Measurements from ENCODE around the gene SPATC1L.
A peak's percentile ranks its signal among the peaks of the same experiment; 100 is the strongest.
"Not testable (repeated sequence)": the region's sequence is repeated elsewhere in the genome, so short reads cannot be mapped to it uniquely, and the experiment has no call there.

SPATC1L gene

DNA sequence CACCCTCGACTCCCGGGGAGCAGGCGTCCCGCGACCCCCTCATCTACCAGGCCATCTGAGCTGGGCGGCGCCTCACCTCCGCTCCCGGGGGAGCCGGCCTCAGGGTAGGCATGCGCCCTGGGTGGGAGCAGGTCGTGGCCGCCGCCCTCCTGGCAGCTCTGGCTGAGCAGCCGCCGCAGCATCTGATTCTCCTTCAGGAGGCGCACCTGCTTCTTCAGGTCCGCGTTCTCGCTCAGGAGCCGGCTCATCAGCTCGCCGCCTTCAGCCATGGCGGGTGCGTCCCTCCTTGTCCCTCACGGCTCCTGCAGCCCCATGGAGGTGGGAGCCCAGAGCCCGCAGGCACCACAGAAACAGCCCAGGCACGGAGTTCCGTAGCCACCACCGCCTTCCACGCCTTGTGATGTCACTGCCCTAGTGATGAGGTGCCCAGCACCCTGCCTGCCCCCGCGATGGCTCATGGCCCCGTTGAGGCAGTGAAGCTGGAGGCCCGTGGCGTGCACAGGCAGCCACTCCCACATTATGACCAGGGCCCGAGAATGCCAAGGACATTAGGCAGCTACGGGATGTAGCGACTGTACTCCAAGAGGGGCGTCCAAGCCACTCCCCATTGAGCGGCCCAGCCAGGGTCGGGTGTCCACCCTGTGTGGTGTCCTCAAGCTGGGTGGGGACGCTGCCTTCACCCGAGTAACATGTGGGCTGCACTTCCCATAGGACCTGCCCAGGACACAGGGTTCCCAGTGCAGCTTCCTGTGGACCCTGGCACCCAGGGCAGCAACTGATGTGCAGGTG lies 1.5 kb downstream of the SPATC1L start:
- DNase-seq (ENCODE audit: low read depth, low spot score) = no peak
- Histone ChIP-seq H3K27me3 (ENCODE audit: insufficient read depth, insufficient read length) (no peaks in the 10 kb centered on the region), H3K9me3 (ENCODE audit: insufficient read depth, low read length) (no peaks in the 10 kb centered on the region), H3K36me3 (ENCODE audit: insufficient read depth, insufficient read length, low read length) (peaks cover 25% of the 10 kb centered on the region), H3K9ac (ENCODE audit: insufficient read length, low read depth) (peak overlapping the region; percentile 61), H3K4me1 (ENCODE audit: insufficient read depth, insufficient read length) (peaks cover 32% of the 10 kb centered on the region), H3K4me3 (ENCODE audit: insufficient read length, low read depth) (no peak overlapping the region)
- no peak for TF ChIP-seq SUZ12 (IDR thresholded peaks at IDR 0.05; ENCODE audit: extremely low read depth, insufficient read depth, insufficient read length)
- TF ChIP-seq ZNF274 (IDR thresholded peaks at IDR 0.05; ENCODE audit: low read depth, low read length) = no peak
- no peak for TF ChIP-seq YY1 (IDR thresholded peaks at IDR 0.05; ENCODE audit: insufficient read depth, insufficient read length)

DNA sequence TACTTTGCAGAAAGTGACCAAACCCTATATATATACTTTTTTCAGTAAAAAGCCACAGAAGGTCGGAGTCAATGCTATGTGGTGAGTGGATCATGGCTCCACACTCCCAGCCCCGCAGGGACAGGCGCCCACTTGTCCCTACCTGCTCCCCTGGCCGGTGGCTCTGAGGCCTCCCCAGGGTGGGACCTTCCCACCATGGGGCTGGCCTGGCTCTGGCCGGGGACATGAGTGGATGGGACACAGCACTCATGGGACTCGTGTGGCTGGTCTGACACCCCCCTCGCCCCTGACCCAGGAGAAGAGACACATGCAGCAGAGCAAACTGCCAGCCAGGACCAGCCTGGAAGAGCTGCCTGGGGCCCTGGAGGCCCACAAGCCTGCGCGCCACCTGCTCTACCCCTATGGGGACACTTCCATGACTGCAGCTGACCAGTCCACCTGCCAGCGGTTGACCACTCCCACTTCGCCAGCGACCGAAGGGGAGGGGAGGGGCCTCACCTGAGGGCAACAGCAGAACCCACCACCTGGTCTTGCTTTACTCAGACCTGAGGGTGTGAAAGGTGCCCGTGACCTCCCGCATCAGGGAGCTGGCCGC lies 2.2 kb downstream of the SPATC1L start:
- no peak overlapping the region for H3K4me3 ChIP-seq (ENCODE audit: insufficient read length, low read depth)
- H3K9ac ChIP-seq (ENCODE audit: insufficient read length, low read depth) = no peak overlapping the region
- H3K36me3 ChIP-seq (ENCODE audit: insufficient read depth, insufficient read length, low read length) = peaks cover 19% of the 10 kb centered on the region
- H3K9me3 ChIP-seq (ENCODE audit: insufficient read depth, low read length) = no peaks in the 10 kb centered on the region
- peaks cover 29% of the 10 kb centered on the region for H3K4me1 ChIP-seq (ENCODE audit: insufficient read depth, insufficient read length)
- TF ChIP-seq ZNF274 (IDR thresholded peaks at IDR 0.05; ENCODE audit: low read depth, low read length) (no peak), SUZ12 (IDR thresholded peaks at IDR 0.05; ENCODE audit: extremely low read depth, insufficient read depth, insufficient read length) (no peak), YY1 (IDR thresholded peaks at IDR 0.05; ENCODE audit: insufficient read depth, insufficient read length) (no peak)
- no peak for DNase-seq (ENCODE audit: low read depth, low spot score)
- no peaks in the 10 kb centered on the region for H3K27me3 ChIP-seq (ENCODE audit: insufficient read depth, insufficient read length)

DNA sequence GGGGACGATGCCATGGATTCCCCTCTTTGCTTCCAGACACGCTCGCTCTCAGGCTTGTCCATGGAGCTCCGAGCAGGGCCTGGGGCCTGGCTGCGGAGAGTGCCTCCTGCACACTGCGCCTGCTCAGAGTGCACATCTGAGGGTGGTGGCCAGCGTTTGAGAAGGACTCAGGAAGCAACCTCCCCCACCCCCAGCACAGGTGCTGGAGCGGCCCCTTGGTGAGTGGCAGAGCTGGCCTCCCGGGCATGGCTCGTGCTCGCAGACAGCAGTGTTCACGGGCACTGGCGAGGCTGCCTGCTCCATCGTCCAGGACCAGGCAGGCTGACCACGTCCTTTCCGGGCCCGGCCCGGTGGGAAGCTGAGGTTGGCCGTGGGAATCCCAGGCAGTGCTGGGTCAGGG lies 2.8 kb downstream of the SPATC1L start:
- Histone ChIP-seq H3K4me1 (ENCODE audit: insufficient read depth, insufficient read length) (peaks cover 29% of the 10 kb centered on the region), H3K36me3 (ENCODE audit: insufficient read depth, insufficient read length, low read length) (peaks cover 19% of the 10 kb centered on the region), H3K27me3 (ENCODE audit: insufficient read depth, insufficient read length) (no peaks in the 10 kb centered on the region), H3K9ac (ENCODE audit: insufficient read length, low read depth) (no peak overlapping the region), H3K4me3 (ENCODE audit: insufficient read length, low read depth) (no peak overlapping the region), H3K9me3 (ENCODE audit: insufficient read depth, low read length) (no peaks in the 10 kb centered on the region)
- no peak for TF ChIP-seq ZNF274 (IDR thresholded peaks at IDR 0.05; ENCODE audit: low read depth, low read length)
- no peak for TF ChIP-seq SUZ12 (IDR thresholded peaks at IDR 0.05; ENCODE audit: extremely low read depth, insufficient read depth, insufficient read length)
- no peak for TF ChIP-seq YY1 (IDR thresholded peaks at IDR 0.05; ENCODE audit: insufficient read depth, insufficient read length)
- DNase-seq (ENCODE audit: low read depth, low spot score) = no peak

GRCh38 chr21:46180778-46181391 lies 3.4 kb downstream of the SPATC1L start:
- Histone ChIP-seq H3K9me3 (ENCODE audit: insufficient read depth, low read length) (no peaks in the 10 kb centered on the region), H3K36me3 (ENCODE audit: insufficient read depth, insufficient read length, low read length) (peaks cover 19% of the 10 kb centered on the region), H3K27me3 (ENCODE audit: insufficient read depth, insufficient read length) (no peaks in the 10 kb centered on the region), H3K4me3 (ENCODE audit: insufficient read length, low read depth) (no peak overlapping the region), H3K4me1 (ENCODE audit: insufficient read depth, insufficient read length) (peaks cover 29% of the 10 kb centered on the region), H3K9ac (ENCODE audit: insufficient read length, low read depth) (peak overlapping the region; percentile 11)
- no peak for TF ChIP-seq YY1 (IDR thresholded peaks at IDR 0.05; ENCODE audit: insufficient read depth, insufficient read length)
- TF ChIP-seq SUZ12 (IDR thresholded peaks at IDR 0.05; ENCODE audit: extremely low read depth, insufficient read depth, insufficient read length) = no peak
- TF ChIP-seq ZNF274 (IDR thresholded peaks at IDR 0.05; ENCODE audit: low read depth, low read length) = no peak
- DNase-seq (ENCODE audit: low read depth, low spot score) = no peak

DNA sequence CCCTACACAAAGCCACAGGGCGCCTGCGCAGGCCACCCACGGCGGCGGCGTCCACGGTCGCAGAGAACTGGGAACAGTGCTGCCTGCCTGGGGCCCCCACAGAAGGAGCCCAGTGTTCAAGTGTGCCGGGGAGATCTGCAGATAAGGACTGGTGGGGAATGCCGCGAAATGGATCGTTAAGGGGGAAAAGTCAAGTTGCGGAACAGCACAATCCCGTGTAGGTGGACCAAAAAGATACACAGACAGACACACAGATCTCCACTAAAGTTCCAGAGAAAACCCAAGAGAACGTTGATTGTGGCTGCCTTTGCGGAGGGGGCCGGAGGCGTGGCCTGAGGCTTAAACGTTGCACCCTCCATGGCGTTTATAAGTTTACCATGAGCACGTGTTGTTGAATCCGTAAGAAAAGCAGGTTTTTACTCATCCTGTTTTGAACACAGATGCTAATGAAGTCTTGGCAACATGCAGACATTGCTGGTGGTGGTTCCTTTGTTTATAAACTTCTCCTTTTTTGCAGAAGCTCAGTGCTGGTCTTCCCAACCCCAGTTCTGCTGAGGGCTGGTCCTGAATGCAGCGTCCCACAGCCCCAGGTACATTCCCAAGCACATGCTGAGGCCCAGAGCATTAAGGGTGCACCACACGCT lies 4.1 kb downstream of the SPATC1L start:
- H3K36me3 ChIP-seq (ENCODE audit: insufficient read depth, insufficient read length, low read length) = peaks cover 19% of the 10 kb centered on the region
- DNase-seq (ENCODE audit: low read depth, low spot score) = no peak
- TF ChIP-seq YY1 (IDR thresholded peaks at IDR 0.05; ENCODE audit: insufficient read depth, insufficient read length) = no peak
- no peak for TF ChIP-seq SUZ12 (IDR thresholded peaks at IDR 0.05; ENCODE audit: extremely low read depth, insufficient read depth, insufficient read length)
- no peak for TF ChIP-seq ZNF274 (IDR thresholded peaks at IDR 0.05; ENCODE audit: low read depth, low read length)
- peak overlapping the region; percentile 11 for H3K9ac ChIP-seq (ENCODE audit: insufficient read length, low read depth)
- H3K4me1 ChIP-seq (ENCODE audit: insufficient read depth, insufficient read length) = peaks cover 29% of the 10 kb centered on the region
- no peaks in the 10 kb centered on the region for H3K27me3 ChIP-seq (ENCODE audit: insufficient read depth, insufficient read length)
- H3K4me3 ChIP-seq (ENCODE audit: insufficient read length, low read depth) = no peak overlapping the region
- no peaks in the 10 kb centered on the region for H3K9me3 ChIP-seq (ENCODE audit: insufficient read depth, low read length)

- TF ChIP-seq YY1 (IDR thresholded peaks at IDR 0.05; ENCODE audit: insufficient read depth, insufficient read length) = no peak
- no peak for TF ChIP-seq ZNF274 (IDR thresholded peaks at IDR 0.05; ENCODE audit: low read depth, low read length)
- H3K4me1 ChIP-seq (ENCODE audit: insufficient read depth, insufficient read length) = peaks cover 29% of the 10 kb centered on the region
- H3K9ac ChIP-seq (ENCODE audit: insufficient read length, low read depth) = no peak overlapping the region
- H3K9me3 ChIP-seq (ENCODE audit: insufficient read depth, low read length) = peaks cover 3% of the 10 kb centered on the region; the same call in 1 of the 2 replicates
- H3K4me3 ChIP-seq (ENCODE audit: insufficient read length, low read depth) = no peak overlapping the region
- no peak for DNase-seq (ENCODE audit: low read depth, low spot score)
- peaks cover 19% of the 10 kb centered on the region for H3K36me3 ChIP-seq (ENCODE audit: insufficient read depth, insufficient read length, low read length)
- no peaks in the 10 kb centered on the region for H3K27me3 ChIP-seq (ENCODE audit: insufficient read depth, insufficient read length)
Measured at GRCh38 chr21:46179708-46180078, 4.6 kb downstream of the SPATC1L start.

- H3K9ac ChIP-seq (ENCODE audit: insufficient read length, low read depth) = no peak overlapping the region
- TF ChIP-seq ZNF274 (IDR thresholded peaks at IDR 0.05; ENCODE audit: low read depth, low read length) = no peak
- TF ChIP-seq YY1 (IDR thresholded peaks at IDR 0.05; ENCODE audit: insufficient read depth, insufficient read length) = no peak
- TF ChIP-seq SUZ12 (IDR thresholded peaks at IDR 0.05; ENCODE audit: extremely low read depth, insufficient read depth, insufficient read length) = no peak
- peaks cover 29% of the 10 kb centered on the region for H3K4me1 ChIP-seq (ENCODE audit: insufficient read depth, insufficient read length)
- H3K36me3 ChIP-seq (ENCODE audit: insufficient read depth, insufficient read length, low read length) = peaks cover 19% of the 10 kb centered on the region
- no peaks in the 10 kb centered on the region for H3K27me3 ChIP-seq (ENCODE audit: insufficient read depth, insufficient read length)
- no peak overlapping the region for H3K4me3 ChIP-seq (ENCODE audit: insufficient read length, low read depth)
- DNase-seq (ENCODE audit: low read depth, low spot score) = no peak
- peaks cover 7% of the 10 kb centered on the region; the same call in 1 of the 2 replicates for H3K9me3 ChIP-seq (ENCODE audit: insufficient read depth, low read length)
Measured at GRCh38 chr21:46178961-46179360, 5.3 kb downstream of the SPATC1L start.

DNA sequence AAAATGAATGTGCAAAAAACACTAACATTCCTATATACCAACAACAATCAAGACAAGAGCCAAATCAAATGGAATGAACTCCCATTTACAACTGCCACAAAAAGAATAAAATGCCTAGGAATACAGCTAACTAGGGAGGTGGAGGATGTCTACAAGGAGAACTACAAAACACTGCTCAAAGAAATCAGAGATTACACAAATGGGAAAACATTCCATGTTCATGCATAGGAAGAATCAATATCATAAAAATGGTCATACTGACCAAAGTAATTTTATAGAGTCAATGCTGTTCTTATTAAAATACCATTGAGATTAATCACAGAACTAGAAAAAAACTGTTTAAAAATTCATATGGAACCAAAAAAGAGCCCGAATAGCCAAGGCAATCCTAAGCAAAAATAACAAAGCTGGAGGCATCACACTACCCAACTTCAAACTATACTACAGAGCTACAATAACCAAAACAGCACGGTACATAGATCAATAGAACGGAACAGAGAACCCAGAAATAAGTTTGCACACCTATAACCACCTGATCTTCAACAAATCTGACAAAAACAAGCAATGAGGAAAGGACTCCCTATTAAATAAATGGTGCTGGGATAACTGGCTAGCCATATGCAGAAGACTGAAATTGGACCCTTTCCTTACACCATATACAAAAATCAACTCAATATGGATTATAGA lies 7.7 kb downstream of the SPATC1L start:
- not testable (repeated sequence) for H3K9me3 ChIP-seq (ENCODE audit: insufficient read depth, low read length); H3K4me3 ChIP-seq (ENCODE audit: insufficient read length, low read depth); H3K27me3 ChIP-seq (ENCODE audit: insufficient read depth, insufficient read length); H3K36me3 ChIP-seq (ENCODE audit: insufficient read depth, insufficient read length, low read length); H3K9ac ChIP-seq (ENCODE audit: insufficient read length, low read depth); DNase-seq (ENCODE audit: low read depth, low spot score)
- H3K4me1 ChIP-seq (ENCODE audit: insufficient read depth, insufficient read length) = peaks cover 17% of the 10 kb centered on the region
